ENCODE data around the gene ROCK2.

DNA sequence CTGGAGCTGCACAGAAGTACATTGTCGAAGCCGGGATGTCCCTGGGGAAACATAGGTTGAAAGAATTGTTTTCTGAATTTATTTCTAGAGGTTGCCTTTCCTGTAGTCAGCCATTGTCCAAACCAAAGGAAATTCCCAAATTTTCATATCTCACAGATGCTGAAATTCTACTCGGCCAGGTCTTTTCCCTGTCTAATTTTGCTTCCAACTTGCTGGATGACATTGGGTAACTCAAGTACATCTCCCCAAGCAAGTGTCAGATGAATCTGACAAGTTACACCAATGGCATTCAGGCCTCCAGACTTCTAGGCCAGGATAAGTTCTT, 47.5 kb upstream of the ROCK2 start:
- TF ChIP-seq, protein P1, sequence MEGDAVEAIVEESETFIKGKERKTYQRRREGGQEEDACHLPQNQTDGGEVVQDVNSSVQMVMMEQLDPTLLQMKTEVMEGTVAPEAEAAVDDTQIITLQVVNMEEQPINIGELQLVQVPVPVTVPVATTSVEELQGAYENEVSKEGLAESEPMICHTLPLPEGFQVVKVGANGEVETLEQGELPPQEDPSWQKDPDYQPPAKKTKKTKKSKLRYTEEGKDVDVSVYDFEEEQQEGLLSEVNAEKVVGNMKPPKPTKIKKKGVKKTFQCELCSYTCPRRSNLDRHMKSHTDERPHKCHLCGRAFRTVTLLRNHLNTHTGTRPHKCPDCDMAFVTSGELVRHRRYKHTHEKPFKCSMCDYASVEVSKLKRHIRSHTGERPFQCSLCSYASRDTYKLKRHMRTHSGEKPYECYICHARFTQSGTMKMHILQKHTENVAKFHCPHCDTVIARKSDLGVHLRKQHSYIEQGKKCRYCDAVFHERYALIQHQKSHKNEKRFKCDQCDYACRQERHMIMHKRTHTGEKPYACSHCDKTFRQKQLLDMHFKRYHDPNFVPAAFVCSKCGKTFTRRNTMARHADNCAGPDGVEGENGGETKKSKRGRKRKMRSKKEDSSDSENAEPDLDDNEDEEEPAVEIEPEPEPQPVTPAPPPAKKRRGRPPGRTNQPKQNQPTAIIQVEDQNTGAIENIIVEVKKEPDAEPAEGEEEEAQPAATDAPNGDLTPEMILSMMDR (IDR thresholded peaks at IDR 0.05 in 8 of 11, conservative IDR thresholded peaks at IDR 0.05 in 3 of 11) = no peak
- TF ChIP-seq POLR2A (IDR thresholded peaks at IDR 0.05) = no peak
- no peak for TF ChIP-seq POLR2AphosphoS5 (IDR thresholded peaks at IDR 0.05)
